KG1 (cell line): ENCODE results near the gene IGSF9.

Source experiments
- DNase-seq: peaks from one replicate; lab custom pipeline; 2025; lab: John Stamatoyannopoulos, UW

Gene IGSF9

GRCh38 chr1:159931795-159932173 is 13.6 kb downstream of the IGSF9 start:
- DNase-seq, result no peak

- no peak for DNase-seq
Observed at GRCh38 chr1:159931101-159931794, 14.2 kb downstream of the IGSF9 start.

- DNase-seq, result no peak
Observed at GRCh38 chr1:159930634-159931033, 14.8 kb downstream of the IGSF9 start.

- no peak for DNase-seq
Observed at GRCh38 chr1:159930216-159930615, 15.2 kb downstream of the IGSF9 start.

- DNase-seq, result no peak
Observed at GRCh38 chr1:159929155-159930051, 16.0 kb downstream of the IGSF9 start.

GRCh38 chr1:159928491-159929050 is 16.8 kb downstream of the IGSF9 start:
- no peak for DNase-seq

- DNase-seq, result no peak
Observed at GRCh38 chr1:159927849-159928431, 17.5 kb downstream of the IGSF9 start.

- no peak for DNase-seq
Observed at GRCh38 chr1:159927211-159927848, 18.1 kb downstream of the IGSF9 start.

- DNase-seq, result no peak
Observed at GRCh38 chr1:159925719-159926078, 19.7 kb downstream of the IGSF9 start.

GRCh38 chr1:159924791-159925718 is 20.4 kb downstream of the IGSF9 start, which contains the start of gene TAGLN2:
TAGLN2 (minus strand) TSS chr1:159925507; CDS start chr1:159920509, 4,998 bp downstream.
- peak; percentile 69 for DNase-seq

- DNase-seq, result no peak
Observed at GRCh38 chr1:159924025-159924790, 21.2 kb downstream of the IGSF9 start.

GRCh38 chr1:159923203-159924024 is 22.0 kb downstream of the IGSF9 start:
- no peak for DNase-seq

- DNase-seq, result no peak
Observed at GRCh38 chr1:159922511-159923202, 22.8 kb downstream of the IGSF9 start.

GRCh38 chr1:159921700-159922504 is 23.5 kb downstream of the IGSF9 start:
- peak; percentile 61 for DNase-seq

GRCh38 chr1:159921251-159921650 is 24.2 kb downstream of the IGSF9 start:
- DNase-seq, result peak; percentile 45

- no peak for DNase-seq
Observed at GRCh38 chr1:159920651-159921050, 24.8 kb downstream of the IGSF9 start.

- DNase-seq, result no peak
Observed at GRCh38 chr1:159920202-159920601, 25.2 kb downstream of the IGSF9 start.
